HCT116 (cell line): ENCODE measurements around the gene EYA2. TPM values are rescaled to one million over a fixed set of nuclear protein-coding genes. Genes with fewer than 3 reads are reported as not detected.

Experiments used
- ATAC-seq: fragments of 200-7000 bp; cut with Tn5 transposase; 2 replicates; pipeline ENCODE4 v1.9.1; 2020; ENCODE audit warnings: mild to moderate bottlenecking, moderate library complexity
- BruUV-seq: library from RNA; stranded (reverse); fragments of 400-500 nt; replicated peaks from 2 replicates; lab custom pipeline; 2021; lab: Mats Ljungman, UMichigan
- CTCF ChIA-PET: fragments of 300-600 bp; sonication (Branson Sonifier 250); formaldehyde crosslinking; loops from one replicate; lab custom pipeline; 2021; ENCODE audit warnings: antibody characterized with exemption; lab: Charles Lee
- POLR2A ChIA-PET: fragments of 300-600, 350-600 bp; sonication (Branson Sonifier 250); formaldehyde crosslinking; loops from one replicate; lab custom pipeline; 2021; ENCODE audit warnings: antibody characterized with exemption; lab: Charles Lee
- RAD21 ChIA-PET, 2 experiments: fragments of 300-600 bp; sonication (Branson Sonifier 250); formaldehyde crosslinking; loops; one replicate each; lab custom pipeline; 2023; ENCODE audit warnings: low total read pairs in 2 of 2; ENCODE audit not compliant: uncharacterized antibody in 2 of 2, unreplicated experiment in 2 of 2, low non-redundant PET in 1 of 2; lab: Charles Lee
- DNase-seq: peaks from one replicate; pipeline ENCODE4 v3.0.0-alpha.2; 2010; ENCODE audit warnings: low read depth, low spot score
- H2AFZ ChIP-seq: fragments of 200-600 bp; shearing (Covaris generic), sonication (generic); 2 replicates; pipeline ENCODE4 v1.6.1; 2017; ENCODE audit warnings: low read depth, mixed run types, mixed read lengths, antibody characterized with exemption, low read length; ENCODE audit not compliant: poor library complexity, severe bottlenecking
- H3K27ac ChIP-seq: 2 replicates; pipeline ENCODE4 v1.5.1; 2012; ENCODE audit warnings: low read depth, low read length
- H3K27me3 ChIP-seq: fragments of 200-600 bp; sonication (generic); 2 replicates; pipeline ENCODE4 v1.6.1; 2016; ENCODE audit warnings: mixed run types, low read length, mixed read lengths; ENCODE audit not compliant: insufficient read depth
- H3K36me3 ChIP-seq, 2 experiments: fragments of 200-500 bp in 1 of 2; fragments of 200-600 bp in 1 of 2; sonication (Bioruptor generic) in 1 of 2; sonication (generic) in 1 of 2; 2 replicates each; pipeline versions ENCODE4 v1.5.1 to v1.6.1; 2014 to 2016; ENCODE audit warnings: low read length in 2 of 2, inconsistent platforms in 1 of 2, mixed read lengths in 1 of 2, mixed run types in 1 of 2; ENCODE audit not compliant: insufficient read depth in 2 of 2, control insufficient read depth in 1 of 2
- H3K4me1 ChIP-seq, 2 experiments: fragments of 200-600 bp in 1 of 2; sonication (generic) in 1 of 2; 2 replicates each; pipeline versions ENCODE4 v1.5.1 to v1.6.1; 2012 to 2017; ENCODE audit warnings: low read length in 2 of 2, inconsistent platforms in 1 of 2, mild to moderate bottlenecking in 1 of 2, mixed read lengths in 1 of 2, mixed run types in 1 of 2, moderate library complexity in 1 of 2; ENCODE audit not compliant: insufficient read depth in 2 of 2, control insufficient read depth in 1 of 2
- H3K4me2 ChIP-seq: fragments of 200-600 bp; sonication (generic); 2 replicates; pipeline ENCODE4 v1.6.1; 2017; ENCODE audit warnings: mixed run types, low read length, mixed read lengths
- H3K4me3 ChIP-seq, 2 experiments: fragments of 200-600 bp in 1 of 2; sonication (generic) in 1 of 2; replicated peaks in 1 of 2; 2 replicates each; pipeline ENCODE4 v1.5.1; 2011 to 2016; ENCODE audit warnings: low read length in 2 of 2, control low read depth in 1 of 2, low read depth in 1 of 2, mild to moderate bottlenecking in 1 of 2, mixed read lengths in 1 of 2, mixed run types in 1 of 2
- H3K79me2 ChIP-seq: fragments of 200-600 bp; sonication (generic); 2 replicates; pipeline ENCODE4 v1.6.1; 2017; ENCODE audit warnings: mild to moderate bottlenecking, mixed run types, low read length, moderate library complexity, mixed read lengths; ENCODE audit not compliant: insufficient read depth
- H3K9ac ChIP-seq: fragments of 200-600 bp; sonication (generic); 2 replicates; pipeline ENCODE4 v1.6.1; 2016; ENCODE audit warnings: low read length, mixed read lengths
- H3K9me2 ChIP-seq: fragments of 200-600 bp; sonication (generic), shearing (Covaris generic); 2 replicates; pipeline ENCODE4 v1.6.1; 2017; ENCODE audit warnings: mixed run types, mild to moderate bottlenecking, moderate library complexity; ENCODE audit not compliant: insufficient read depth
- H3K9me3 ChIP-seq, 2 experiments: fragments of 200-500 bp in 1 of 2; fragments of 200-600 bp in 1 of 2; sonication (Bioruptor generic) in 1 of 2; sonication (generic) in 1 of 2; 2 replicates each; pipeline ENCODE4 v1.6.1; 2014 to 2017; ENCODE audit warnings: low read length in 2 of 2, mixed read lengths in 2 of 2, inconsistent platforms in 1 of 2, low read depth in 1 of 2, mild to moderate bottlenecking in 1 of 2, mixed run types in 1 of 2, moderate library complexity in 1 of 2; ENCODE audit not compliant: control insufficient read depth in 1 of 2, insufficient read depth in 1 of 2
- H4K20me1 ChIP-seq: fragments of 200-600 bp; sonication (generic), shearing (Covaris generic); 2 replicates; pipeline ENCODE4 v1.6.1; 2017; ENCODE audit warnings: mixed run types, mild to moderate bottlenecking, moderate library complexity; ENCODE audit not compliant: insufficient read depth
- CBX3 ChIP-seq: IDR thresholded peaks from 2 replicates; pipeline ENCODE4 v1.6.1; 2012; ENCODE audit warnings: low read depth
- EGR1 ChIP-seq: IDR thresholded peaks from 2 replicates; pipeline ENCODE4 v1.6.1; 2012; ENCODE audit warnings: low read depth
- ELF1 ChIP-seq: IDR thresholded peaks from 2 replicates; pipeline ENCODE4 v1.6.1; 2012; ENCODE audit warnings: low read depth, borderline replicate concordance
- EZH2 ChIP-seq: fragments of 200-600 bp; sonication (generic); IDR thresholded peaks from 2 replicates; pipeline ENCODE4 v1.6.1; 2017; ENCODE audit warnings: antibody characterized with exemption, mixed run types
- FOSL1 ChIP-seq: IDR thresholded peaks from 2 replicates; pipeline ENCODE4 v1.6.1; 2012; ENCODE audit warnings: low read depth
- POLR2A ChIP-seq: IDR thresholded peaks from 2 replicates; pipeline ENCODE4 v1.7.0; 2011; ENCODE audit warnings: borderline replicate concordance; ENCODE audit not compliant: insufficient read depth, insufficient read length; ENCODE audit errors: extremely low read depth
- POLR2AphosphoS5 ChIP-seq: IDR thresholded peaks from 2 replicates; pipeline ENCODE4 v1.6.1; 2011; ENCODE audit warnings: mild to moderate bottlenecking, low read depth, low read length, moderate library complexity
- RAD21 ChIP-seq: IDR thresholded peaks from 2 replicates; pipeline ENCODE4 v1.6.1; 2012; ENCODE audit warnings: low read depth, mild to moderate bottlenecking
- SIN3A ChIP-seq: IDR thresholded peaks from 2 replicates; pipeline ENCODE4 v1.6.1; 2012; ENCODE audit warnings: low read depth
- SP1 ChIP-seq: IDR thresholded peaks from 2 replicates; pipeline ENCODE4 v1.6.1; 2012; ENCODE audit warnings: low read depth
- SRF ChIP-seq: IDR thresholded peaks from 2 replicates; pipeline ENCODE4 v1.6.1; 2012; ENCODE audit warnings: low read depth
- YY1 ChIP-seq: IDR thresholded peaks from 2 replicates; pipeline ENCODE4 v1.6.1; 2011; ENCODE audit warnings: low read length, low read depth, moderate library complexity, mild to moderate bottlenecking; ENCODE audit not compliant: insufficient replicate concordance; ENCODE audit errors: extremely low read depth
- ZFX ChIP-seq: fragments of 450-650 bp; IDR thresholded peaks from 2 replicates; pipeline ENCODE4 v1.6.1; 2017
- intact Hi-C: fragments of 100-400 bp; cut with micrococcal nuclease; formaldehyde crosslinking; loops from 2 replicates; pipeline ENCODE4 v1.10.0; 2022
- total RNA-seq: library from RNA; stranded (reverse); gene quantifications from one replicate; pipeline ENCODE4 v1.2.1, GENCODE V29; 2021; ENCODE audit not compliant: unreplicated experiment
- TF ChIP-seq, protein P1 (sequence below), 3 experiments: fragments of 200-600 bp in 1 of 3; sonication (generic) in 1 of 3; IDR thresholded peaks in 2 of 3; conservative IDR thresholded peaks in 1 of 3; 2 replicates each; pipeline ENCODE4 v1.5.1; 2012 to 2017; ENCODE audit warnings: low read depth in 2 of 3, low read length in 2 of 3, antibody characterized with exemption in 1 of 3, borderline replicate concordance in 1 of 3, control low read depth in 1 of 3, mild to moderate bottlenecking in 1 of 3, mixed read lengths in 1 of 3, mixed run types in 1 of 3, moderate library complexity in 1 of 3; ENCODE audit not compliant: insufficient read depth in 1 of 3
- TF ChIP-seq, protein P2 (sequence below): IDR thresholded peaks from 2 replicates; pipeline ENCODE4 v1.6.1; 2011; ENCODE audit warnings: mild to moderate bottlenecking, low read length, moderate library complexity; ENCODE audit not compliant: insufficient replicate concordance; ENCODE audit errors: extremely low read depth
- TF ChIP-seq, protein P3 (sequence below): IDR thresholded peaks from 2 replicates; pipeline ENCODE4 v1.6.1; 2012
- TF ChIP-seq, protein P4 (sequence below): IDR thresholded peaks from 2 replicates; pipeline ENCODE4 v1.6.1; 2012; ENCODE audit warnings: low read depth

The EYA2 gene
- total RNA-seq, 1 experiment from 2014 or later: not detected

DNA sequence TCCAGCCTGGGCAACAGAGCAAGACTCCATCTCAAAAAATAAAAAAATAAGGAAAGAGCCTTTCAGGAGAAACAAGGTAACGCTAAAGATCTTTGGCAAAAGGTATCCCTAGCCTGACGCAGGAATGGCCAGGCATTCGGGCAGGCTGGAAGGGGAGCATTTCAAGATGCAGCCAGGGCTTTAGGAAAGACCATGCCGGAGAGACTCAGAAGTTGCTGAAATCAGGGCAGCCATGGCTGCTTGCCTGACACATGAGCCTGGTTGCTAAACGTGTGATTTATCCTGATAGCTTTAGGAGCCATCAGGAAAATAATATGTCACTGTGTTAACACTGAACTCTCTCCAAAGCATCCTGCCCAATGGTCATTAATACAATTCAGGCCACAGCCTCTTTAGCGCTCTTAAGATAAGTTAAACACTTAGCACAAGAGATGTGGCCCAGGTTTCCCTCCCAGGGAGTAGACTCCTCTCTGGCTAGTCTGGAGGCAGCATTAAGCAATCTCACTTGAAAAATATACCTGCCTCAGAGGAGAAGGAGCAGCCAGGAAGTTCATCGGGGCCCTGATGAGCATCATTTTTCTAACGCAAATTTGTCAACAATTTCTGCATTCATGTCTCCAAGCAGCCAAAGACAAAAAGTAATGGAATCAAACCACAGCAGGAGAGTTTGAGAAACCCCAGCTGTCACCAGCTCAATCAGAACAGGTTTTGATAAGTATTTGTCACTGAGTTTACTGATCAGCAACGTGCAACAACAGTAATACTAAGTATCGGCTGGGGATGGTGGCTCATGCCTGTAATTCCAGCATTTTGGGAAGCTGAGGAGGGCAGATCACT is 261.9 kb downstream of the EYA2 start:
- H2AFZ ChIP-seq: no peak overlapping the region
- intact Hi-C loops: no loop called here
- TF ChIP-seq ZFX (no peak), POLR2A (no peak), RAD21 (no peak), FOSL1 (no peak), ELF1 (no peak), EZH2 (no peak), SRF (no peak), EGR1 (no peak), SIN3A (no peak), SP1 (no peak), POLR2AphosphoS5 (no peak), CBX3 (no peak), YY1 (no peak)
- TF ChIP-seq, protein P1, sequence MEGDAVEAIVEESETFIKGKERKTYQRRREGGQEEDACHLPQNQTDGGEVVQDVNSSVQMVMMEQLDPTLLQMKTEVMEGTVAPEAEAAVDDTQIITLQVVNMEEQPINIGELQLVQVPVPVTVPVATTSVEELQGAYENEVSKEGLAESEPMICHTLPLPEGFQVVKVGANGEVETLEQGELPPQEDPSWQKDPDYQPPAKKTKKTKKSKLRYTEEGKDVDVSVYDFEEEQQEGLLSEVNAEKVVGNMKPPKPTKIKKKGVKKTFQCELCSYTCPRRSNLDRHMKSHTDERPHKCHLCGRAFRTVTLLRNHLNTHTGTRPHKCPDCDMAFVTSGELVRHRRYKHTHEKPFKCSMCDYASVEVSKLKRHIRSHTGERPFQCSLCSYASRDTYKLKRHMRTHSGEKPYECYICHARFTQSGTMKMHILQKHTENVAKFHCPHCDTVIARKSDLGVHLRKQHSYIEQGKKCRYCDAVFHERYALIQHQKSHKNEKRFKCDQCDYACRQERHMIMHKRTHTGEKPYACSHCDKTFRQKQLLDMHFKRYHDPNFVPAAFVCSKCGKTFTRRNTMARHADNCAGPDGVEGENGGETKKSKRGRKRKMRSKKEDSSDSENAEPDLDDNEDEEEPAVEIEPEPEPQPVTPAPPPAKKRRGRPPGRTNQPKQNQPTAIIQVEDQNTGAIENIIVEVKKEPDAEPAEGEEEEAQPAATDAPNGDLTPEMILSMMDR (IDR thresholded peaks at IDR 0.05 in 2 of 3, conservative IDR thresholded peaks at IDR 0.05 in 1 of 3; ENCODE audit: borderline replicate concordance in 1 of 3, insufficient read depth in 1 of 3, low read depth in 2 of 3, low read length in 2 of 3): no peak
- TF ChIP-seq, protein P2, sequence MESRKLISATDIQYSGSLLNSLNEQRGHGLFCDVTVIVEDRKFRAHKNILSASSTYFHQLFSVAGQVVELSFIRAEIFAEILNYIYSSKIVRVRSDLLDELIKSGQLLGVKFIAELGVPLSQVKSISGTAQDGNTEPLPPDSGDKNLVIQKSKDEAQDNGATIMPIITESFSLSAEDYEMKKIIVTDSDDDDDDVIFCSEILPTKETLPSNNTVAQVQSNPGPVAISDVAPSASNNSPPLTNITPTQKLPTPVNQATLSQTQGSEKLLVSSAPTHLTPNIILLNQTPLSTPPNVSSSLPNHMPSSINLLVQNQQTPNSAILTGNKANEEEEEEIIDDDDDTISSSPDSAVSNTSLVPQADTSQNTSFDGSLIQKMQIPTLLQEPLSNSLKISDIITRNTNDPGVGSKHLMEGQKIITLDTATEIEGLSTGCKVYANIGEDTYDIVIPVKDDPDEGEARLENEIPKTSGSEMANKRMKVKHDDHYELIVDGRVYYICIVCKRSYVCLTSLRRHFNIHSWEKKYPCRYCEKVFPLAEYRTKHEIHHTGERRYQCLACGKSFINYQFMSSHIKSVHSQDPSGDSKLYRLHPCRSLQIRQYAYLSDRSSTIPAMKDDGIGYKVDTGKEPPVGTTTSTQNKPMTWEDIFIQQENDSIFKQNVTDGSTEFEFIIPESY: no peak
- TF ChIP-seq, protein P3, sequence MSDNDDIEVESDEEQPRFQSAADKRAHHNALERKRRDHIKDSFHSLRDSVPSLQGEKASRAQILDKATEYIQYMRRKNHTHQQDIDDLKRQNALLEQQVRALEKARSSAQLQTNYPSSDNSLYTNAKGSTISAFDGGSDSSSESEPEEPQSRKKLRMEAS: no peak
- TF ChIP-seq, protein P4, sequence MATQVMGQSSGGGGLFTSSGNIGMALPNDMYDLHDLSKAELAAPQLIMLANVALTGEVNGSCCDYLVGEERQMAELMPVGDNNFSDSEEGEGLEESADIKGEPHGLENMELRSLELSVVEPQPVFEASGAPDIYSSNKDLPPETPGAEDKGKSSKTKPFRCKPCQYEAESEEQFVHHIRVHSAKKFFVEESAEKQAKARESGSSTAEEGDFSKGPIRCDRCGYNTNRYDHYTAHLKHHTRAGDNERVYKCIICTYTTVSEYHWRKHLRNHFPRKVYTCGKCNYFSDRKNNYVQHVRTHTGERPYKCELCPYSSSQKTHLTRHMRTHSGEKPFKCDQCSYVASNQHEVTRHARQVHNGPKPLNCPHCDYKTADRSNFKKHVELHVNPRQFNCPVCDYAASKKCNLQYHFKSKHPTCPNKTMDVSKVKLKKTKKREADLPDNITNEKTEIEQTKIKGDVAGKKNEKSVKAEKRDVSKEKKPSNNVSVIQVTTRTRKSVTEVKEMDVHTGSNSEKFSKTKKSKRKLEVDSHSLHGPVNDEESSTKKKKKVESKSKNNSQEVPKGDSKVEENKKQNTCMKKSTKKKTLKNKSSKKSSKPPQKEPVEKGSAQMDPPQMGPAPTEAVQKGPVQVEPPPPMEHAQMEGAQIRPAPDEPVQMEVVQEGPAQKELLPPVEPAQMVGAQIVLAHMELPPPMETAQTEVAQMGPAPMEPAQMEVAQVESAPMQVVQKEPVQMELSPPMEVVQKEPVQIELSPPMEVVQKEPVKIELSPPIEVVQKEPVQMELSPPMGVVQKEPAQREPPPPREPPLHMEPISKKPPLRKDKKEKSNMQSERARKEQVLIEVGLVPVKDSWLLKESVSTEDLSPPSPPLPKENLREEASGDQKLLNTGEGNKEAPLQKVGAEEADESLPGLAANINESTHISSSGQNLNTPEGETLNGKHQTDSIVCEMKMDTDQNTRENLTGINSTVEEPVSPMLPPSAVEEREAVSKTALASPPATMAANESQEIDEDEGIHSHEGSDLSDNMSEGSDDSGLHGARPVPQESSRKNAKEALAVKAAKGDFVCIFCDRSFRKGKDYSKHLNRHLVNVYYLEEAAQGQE: no peak
- H3K79me2 ChIP-seq: no peaks in the 10 kb centered on the region
- ChIA-PET RAD21 (interaction anchor here in 1 of 2 experiments (0.6 kb wide), 1 partner anchor 642 kb away, joined by 3 read pairs; no protein-coding TSS in a partner anchor), POLR2A (no interaction called here), CTCF (no interaction called here)
- H3K4me1 ChIP-seq: peaks cover 0 to 2% of the 10 kb centered on the region in 2 experiments; a peak in 1 of 4 replicates
- no peaks in the 10 kb centered on the region for H3K27me3 ChIP-seq
- no TSS peak for BruUV-seq
- H3K9ac ChIP-seq: no peak overlapping the region
- H3K9me2 ChIP-seq: no peaks in the 10 kb centered on the region
- no peaks in the 10 kb centered on the region for H3K36me3 ChIP-seq
- no peak overlapping the region for H3K27ac ChIP-seq
- no peak overlapping the region for H3K4me3 ChIP-seq
- H3K9me3 ChIP-seq: no peaks in the 10 kb centered on the region
- no peak for ATAC-seq
- no peak for DNase-seq
- no peaks in the 10 kb centered on the region for H4K20me1 ChIP-seq
- H3K4me2 ChIP-seq: no peak overlapping the region
